ENCODE results near the gene NTN4. TPM values are rescaled to one million over a fixed set of nuclear protein-coding genes. Genes with fewer than 3 reads are reported as not detected.
A peak's percentile ranks its signal among the peaks of the same experiment; 100 is the strongest.

Gene NTN4
- total RNA-seq, 4 donors from 2014 or later = 11.1 to 21.0 (median 16.1) TPM

DNA sequence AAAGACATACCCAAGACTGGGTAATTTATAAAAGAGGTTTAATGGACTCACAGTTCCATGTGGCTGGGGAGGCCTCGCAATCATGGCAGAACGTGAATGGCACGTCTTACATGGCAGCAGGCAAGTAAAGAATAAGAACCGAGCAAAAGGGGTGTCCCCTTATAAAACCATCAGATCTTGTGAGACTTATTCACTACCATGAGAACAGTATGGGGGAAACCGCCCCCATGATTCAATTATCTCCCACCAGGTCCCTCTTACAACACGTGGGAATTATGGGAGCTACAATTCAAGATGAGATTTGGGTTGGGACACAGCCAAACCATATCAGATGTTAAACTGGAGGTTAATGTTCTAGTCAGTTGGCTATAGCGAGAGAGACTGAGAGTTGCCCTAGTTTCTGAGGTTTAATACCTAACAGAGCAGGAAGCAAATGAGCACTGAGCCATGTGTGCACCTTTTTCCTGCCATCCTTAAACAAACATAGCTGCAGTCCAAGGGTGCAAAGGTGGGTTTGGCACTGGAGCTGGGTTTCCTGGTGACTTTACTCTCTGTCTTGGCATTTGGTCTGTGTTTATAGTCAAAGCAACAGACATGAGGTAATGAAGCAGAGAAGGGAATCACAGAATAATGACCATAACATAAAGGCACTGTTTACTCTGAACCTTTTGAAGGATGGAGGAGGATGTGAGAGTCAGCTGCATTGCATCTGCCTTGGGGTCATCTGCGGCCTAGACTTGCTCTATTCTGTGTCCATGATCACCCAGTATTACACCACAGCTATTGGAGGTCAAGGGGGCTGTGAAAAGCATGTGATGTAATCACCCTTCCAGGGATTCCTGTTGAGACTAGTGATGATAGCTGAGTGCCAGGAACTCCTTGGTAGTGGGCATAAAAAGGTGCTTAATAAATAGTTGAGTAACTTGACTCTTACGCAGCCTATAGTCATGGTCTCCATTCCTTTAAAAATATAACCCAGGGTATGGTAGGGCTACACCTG lies 155.6 kb downstream of the NTN4 start:
- WGBS, 2 donors = 73 to 89% methylated on average over 9 of the region's 9 CpGs
- no peaks in the 10 kb centered on the region for H3K36me3 ChIP-seq
- no peak for TF ChIP-seq POLR2A (IDR thresholded peaks at IDR 0.05)
- TF ChIP-seq, protein P1, sequence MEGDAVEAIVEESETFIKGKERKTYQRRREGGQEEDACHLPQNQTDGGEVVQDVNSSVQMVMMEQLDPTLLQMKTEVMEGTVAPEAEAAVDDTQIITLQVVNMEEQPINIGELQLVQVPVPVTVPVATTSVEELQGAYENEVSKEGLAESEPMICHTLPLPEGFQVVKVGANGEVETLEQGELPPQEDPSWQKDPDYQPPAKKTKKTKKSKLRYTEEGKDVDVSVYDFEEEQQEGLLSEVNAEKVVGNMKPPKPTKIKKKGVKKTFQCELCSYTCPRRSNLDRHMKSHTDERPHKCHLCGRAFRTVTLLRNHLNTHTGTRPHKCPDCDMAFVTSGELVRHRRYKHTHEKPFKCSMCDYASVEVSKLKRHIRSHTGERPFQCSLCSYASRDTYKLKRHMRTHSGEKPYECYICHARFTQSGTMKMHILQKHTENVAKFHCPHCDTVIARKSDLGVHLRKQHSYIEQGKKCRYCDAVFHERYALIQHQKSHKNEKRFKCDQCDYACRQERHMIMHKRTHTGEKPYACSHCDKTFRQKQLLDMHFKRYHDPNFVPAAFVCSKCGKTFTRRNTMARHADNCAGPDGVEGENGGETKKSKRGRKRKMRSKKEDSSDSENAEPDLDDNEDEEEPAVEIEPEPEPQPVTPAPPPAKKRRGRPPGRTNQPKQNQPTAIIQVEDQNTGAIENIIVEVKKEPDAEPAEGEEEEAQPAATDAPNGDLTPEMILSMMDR (IDR thresholded peaks at IDR 0.05) = no peak
- intact Hi-C loops (cut with DNase I) = no loop called here
- H3K4me3 ChIP-seq (replicated peaks in 1 of 3) = no peak overlapping the region
- no peaks in the 10 kb centered on the region for H3K9me3 ChIP-seq
- peak in 1 of 2 donors; percentile 27 for DNase-seq
- H3K27ac ChIP-seq = no peak overlapping the region
- peaks cover 0 to 17% of the 10 kb centered on the region in 2 donors for H3K4me1 ChIP-seq
- H3K27me3 ChIP-seq = no peaks in the 10 kb centered on the region

DNA sequence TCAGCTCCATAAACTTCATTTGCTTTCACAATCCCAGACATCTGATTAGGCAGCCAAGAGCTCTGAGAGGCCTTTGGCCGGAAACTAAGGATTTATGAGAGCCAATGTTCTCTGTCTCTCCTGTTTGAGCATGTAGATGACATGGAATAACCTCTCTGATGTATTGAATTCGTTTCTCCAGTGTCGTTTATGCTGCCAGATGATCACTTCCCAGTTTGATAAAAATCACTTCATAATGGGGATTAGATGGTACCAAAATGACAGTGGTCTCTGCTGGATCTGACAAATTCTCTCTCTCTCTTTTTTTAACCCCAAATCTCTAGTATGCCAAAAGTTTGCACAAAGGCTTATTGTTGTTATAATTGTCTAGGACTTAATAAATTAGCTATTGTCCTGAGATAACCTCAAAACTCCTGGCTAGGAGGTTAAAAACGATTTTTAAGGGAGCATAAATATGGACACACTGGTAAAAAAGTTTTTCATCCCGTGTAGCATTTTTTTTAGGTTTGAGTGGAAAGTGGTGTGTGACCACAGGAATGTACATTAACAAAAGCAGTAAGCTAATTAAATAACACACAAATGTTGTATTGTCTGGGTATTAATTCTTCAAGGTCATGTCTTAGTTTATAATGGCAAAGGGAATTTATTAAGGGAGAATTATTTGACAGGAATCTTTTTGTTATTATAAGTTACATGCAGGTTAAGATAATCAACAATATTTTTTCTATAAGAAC lies 156.7 kb downstream of the NTN4 start:
- Histone ChIP-seq H3K27ac (no peak overlapping the region), H3K9me3 (no peaks in the 10 kb centered on the region), H3K36me3 (no peaks in the 10 kb centered on the region), H3K4me1 (peaks cover 0 to 17% of the 10 kb centered on the region in 2 donors), H3K27me3 (no peaks in the 10 kb centered on the region), H3K4me3 (replicated peaks in 1 of 3) (no peak overlapping the region)
- 48 to 55% methylated on average over 5 of the region's 5 CpGs for WGBS, 2 donors
- no peak for DNase-seq
- intact Hi-C loops (cut with DNase I) = no loop called here
- TF ChIP-seq, protein P1 (IDR thresholded peaks at IDR 0.05) = no peak
- no peak for TF ChIP-seq POLR2A (IDR thresholded peaks at IDR 0.05)

DNA sequence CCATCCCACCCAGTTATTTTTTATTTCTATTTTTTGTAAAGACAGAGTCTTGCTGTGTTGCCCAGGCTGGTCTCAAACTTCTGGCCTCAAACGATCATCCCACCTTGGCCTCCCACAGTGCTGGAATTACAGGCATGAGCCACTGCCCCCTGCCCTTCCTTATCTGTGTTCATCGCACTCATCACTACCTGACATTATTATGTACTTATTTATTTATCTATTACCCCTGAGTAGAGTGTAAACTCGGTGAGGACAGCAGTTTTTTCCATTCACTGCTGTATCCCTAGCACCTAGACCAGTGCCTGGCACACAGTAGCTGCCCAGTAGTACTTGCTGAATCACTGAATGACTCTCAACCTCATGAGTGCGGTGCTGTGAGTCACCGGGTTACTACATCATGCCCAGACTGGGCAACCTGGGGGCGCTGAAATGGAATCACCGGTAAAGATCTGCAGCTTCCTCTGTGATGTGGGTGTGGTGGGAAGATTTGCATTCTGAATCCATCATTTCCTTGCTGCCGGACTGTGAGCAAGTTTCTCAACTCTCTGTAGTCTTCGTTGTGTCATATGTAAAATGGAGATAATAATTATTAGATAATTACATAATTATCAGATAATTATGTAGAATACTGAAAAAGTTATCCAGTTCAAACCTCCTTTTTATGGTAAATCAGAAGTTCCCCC lies 157.4 kb downstream of the NTN4 start:
- no peak for TF ChIP-seq POLR2A (IDR thresholded peaks at IDR 0.05)
- TF ChIP-seq, protein P1 (IDR thresholded peaks at IDR 0.05) = no peak
- peaks cover 0 to 17% of the 10 kb centered on the region in 2 donors for H3K4me1 ChIP-seq
- H3K27me3 ChIP-seq = no peaks in the 10 kb centered on the region
- no peak overlapping the region for H3K27ac ChIP-seq
- no peaks in the 10 kb centered on the region for H3K36me3 ChIP-seq
- no peak overlapping the region for H3K4me3 ChIP-seq (replicated peaks in 1 of 3)
- H3K9me3 ChIP-seq = no peaks in the 10 kb centered on the region
- 86 to 89% methylated on average over 9 of the region's 9 CpGs for WGBS, 2 donors
- intact Hi-C loops (cut with DNase I) = no loop called here
- no peak for DNase-seq

DNA sequence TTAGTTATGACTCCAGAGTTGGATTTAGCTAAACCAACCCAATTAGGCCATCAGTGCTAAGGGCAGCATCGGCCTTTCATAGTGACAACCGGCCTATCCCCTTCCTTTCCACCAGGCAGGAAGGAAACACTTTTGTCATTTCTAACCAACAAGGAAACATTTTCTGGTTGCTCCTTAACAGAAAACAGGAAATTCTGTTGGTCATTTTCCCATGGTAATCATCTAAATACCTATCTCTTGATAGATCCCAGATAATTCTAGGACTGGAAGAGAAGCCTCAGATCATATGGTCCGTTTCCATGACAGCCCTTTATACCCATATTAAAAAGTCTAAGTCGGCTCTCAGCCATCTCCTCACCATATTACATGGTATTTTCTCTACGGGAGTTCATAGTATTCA lies 160.1 kb downstream of the NTN4 start:
- TF ChIP-seq, protein P1 (IDR thresholded peaks at IDR 0.05) = no peak
- TF ChIP-seq POLR2A (IDR thresholded peaks at IDR 0.05) = no peak
- no peaks in the 10 kb centered on the region for H3K27me3 ChIP-seq
- H3K36me3 ChIP-seq = no peaks in the 10 kb centered on the region
- no peak overlapping the region for H3K4me3 ChIP-seq (replicated peaks in 1 of 3)
- no peak for DNase-seq
- intact Hi-C loops (cut with DNase I) = no loop called here
- 78 to 84% methylated on average over 5 of the region's 5 CpGs for WGBS, 2 donors
- H3K27ac ChIP-seq = no peak overlapping the region
- no peaks in the 10 kb centered on the region for H3K9me3 ChIP-seq
- H3K4me1 ChIP-seq = peaks cover 0 to 17% of the 10 kb centered on the region in 2 donors
